Mucosa of descending colon (tissue), 3 donors: ENCODE results near the gene SMIM23. TPM values are rescaled to one million over a fixed set of nuclear protein-coding genes. Genes with fewer than 3 reads are reported as not detected.

Source experiments
- ATAC-seq: fragments of 200-7000 bp; cut with Tn5 transposase; one replicate; pipeline ENCODE4 v1.9.1; 2020; ENCODE audit warnings: mild to moderate bottlenecking, moderate library complexity
- DNase-seq, 3 donors: peaks; one replicate each; pipeline ENCODE4 v3.0.0-alpha.2; 2020
- H3K36me3 ChIP-seq: fragments of 200-600 bp; one replicate; pipeline ENCODE4 v1.8.0; 2021; ENCODE audit warnings: low read depth, mild to moderate bottlenecking
- H3K4me1 ChIP-seq: fragments of 200-600 bp; one replicate; pipeline ENCODE4 v1.8.0; 2021; ENCODE audit warnings: low read depth, mild to moderate bottlenecking
- H3K4me3 ChIP-seq: fragments of 200-600 bp; one replicate; pipeline ENCODE4 v1.8.0; 2021; ENCODE audit warnings: mild to moderate bottlenecking
- H3K9me3 ChIP-seq: fragments of 200-600 bp; one replicate; pipeline ENCODE4 v1.8.0; 2021; ENCODE audit warnings: mild to moderate bottlenecking
- CTCF ChIP-seq: fragments of 200-600 bp; IDR thresholded peaks from one replicate; pipeline ENCODE4 v1.8.0; 2022; ENCODE audit warnings: antibody characterized with exemption, mild to moderate bottlenecking
- intact Hi-C, 2 donors: fragments of 100-400 bp; cut with DNase I in 1 of 2; cut with micrococcal nuclease in 1 of 2; formaldehyde crosslinking; loops; one replicate each; pipeline versions ENCODE4 v1.11.0 to v1.11.1; 2022; cut with DNase I, micrococcal nuclease
- total RNA-seq, 3 donors: library from RNA; stranded (reverse); fragmentation: NEBNext Ultra II Directional in 2 of 3; extraction: Animal tissue kit (Norgen Biotek cat#: 25700) in 2 of 3; gene quantifications; one replicate each; pipeline versions ENCODE4 v1.2.1 to v1.2.4, GENCODE V29; 2021 to 2023
- donor health status: DM: no; HTN: no; CAD: no; lungs with moderate emphysema.
- donor health status: DM: no; HTN: no; CAD: no.
- donor health status: DM: no; HTN: yes; CAD: no.

SMIM23 gene
- total RNA-seq, 3 donors from 2014 or later, result not detected

DNA sequence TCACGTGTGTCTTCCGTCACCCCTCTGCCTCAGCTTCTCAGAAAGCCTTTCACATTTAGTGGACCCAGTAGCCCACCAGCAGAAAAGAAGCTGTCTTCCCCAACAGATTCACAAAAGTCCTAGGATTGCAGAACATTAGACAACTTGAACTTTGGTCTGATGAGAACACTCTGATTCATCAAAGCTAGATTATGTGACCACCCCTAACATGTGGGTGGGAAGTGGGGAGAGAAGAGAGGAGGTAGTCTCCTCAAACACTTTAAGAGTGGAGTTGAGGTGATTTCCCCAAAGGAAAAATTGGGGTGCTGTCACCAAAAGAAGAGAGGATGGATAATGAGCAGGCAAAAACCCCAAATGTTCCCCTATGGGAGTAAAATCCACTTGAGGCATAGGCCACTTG, 41.4 kb upstream of the SMIM23 start:
- intact Hi-C loops, result no loop called here
- Histone ChIP-seq H3K4me3 (no peak overlapping the region), H3K4me1 (no peaks in the 10 kb centered on the region), H3K36me3 (no peaks in the 10 kb centered on the region), H3K9me3 (no peaks in the 10 kb centered on the region)
- TF ChIP-seq CTCF, result no peak
- DNase-seq, result no peak
- no peak for ATAC-seq

DNA sequence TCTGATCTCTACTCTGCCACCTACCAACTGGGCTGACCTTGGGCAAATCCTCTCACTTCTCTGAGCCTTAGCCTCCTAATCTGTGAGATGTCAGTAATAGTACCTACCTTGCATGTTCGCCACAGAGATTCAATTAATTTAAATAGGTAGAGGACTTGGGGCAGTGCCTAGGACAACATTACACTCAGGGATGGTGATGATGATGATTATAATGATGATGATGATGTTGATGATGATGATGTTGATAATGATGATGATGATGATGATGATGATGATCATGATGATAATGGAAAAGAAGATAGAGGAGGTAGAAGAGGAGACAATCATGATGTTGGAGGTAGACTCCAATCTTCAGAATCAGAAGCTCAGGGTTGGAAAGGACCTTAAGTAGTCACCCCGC, 40.7 kb upstream of the SMIM23 start:
- no peak for TF ChIP-seq CTCF
- no peak for ATAC-seq
- intact Hi-C loops, result no loop called here

GRCh38 chr5:171745602-171746001, 40.0 kb upstream of the SMIM23 start:
- DNase-seq (no peak), ATAC-seq (no peak)
- intact Hi-C loops, result no loop called here

More for the DNA sequence above, 40.7 kb upstream of the SMIM23 start:
- DNase-seq, result no peak
- Histone ChIP-seq H3K4me1 (no peaks in the 10 kb centered on the region), H3K9me3 (no peaks in the 10 kb centered on the region), H3K36me3 (no peaks in the 10 kb centered on the region), H3K4me3 (no peak overlapping the region)

DNA sequence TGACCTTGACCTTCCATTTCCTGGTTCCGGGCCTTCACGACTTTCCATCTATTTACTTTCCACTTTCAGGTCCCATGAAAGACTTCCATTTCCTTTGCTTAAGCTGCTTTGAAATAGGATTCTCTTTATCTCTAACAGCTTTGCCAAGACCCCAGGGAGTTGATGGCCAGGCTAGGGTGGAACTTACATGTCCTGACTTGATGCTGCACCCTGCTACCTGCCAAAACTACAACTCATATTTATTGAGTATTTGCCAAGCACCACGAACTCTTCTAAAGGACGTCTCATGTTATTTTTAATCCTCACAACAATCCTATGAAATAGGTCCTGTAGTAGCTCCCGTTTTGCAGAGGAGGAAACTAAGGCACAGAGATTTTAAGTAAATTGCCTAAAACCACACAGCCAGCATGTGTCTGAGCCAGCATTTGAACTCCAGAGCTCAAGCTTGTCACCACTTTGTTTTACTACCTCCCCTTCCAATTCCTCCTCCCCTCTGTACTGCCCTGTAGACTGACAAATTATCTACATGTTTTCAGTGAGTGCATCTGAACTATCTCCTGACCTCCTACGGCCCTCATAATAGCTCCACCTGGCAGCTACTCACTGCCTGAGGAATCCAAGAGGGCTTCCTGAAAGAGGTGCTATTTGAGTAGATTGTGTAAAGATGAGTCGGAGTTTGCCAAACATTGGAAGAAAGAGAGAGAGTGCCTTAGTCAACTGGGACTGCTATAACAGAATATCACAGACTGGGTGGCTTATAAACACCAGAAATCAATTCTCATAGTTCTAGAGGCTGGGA, 38.4 kb upstream of the SMIM23 start:
- no peaks in the 10 kb centered on the region for H3K9me3 ChIP-seq
- H3K4me1 ChIP-seq, result no peaks in the 10 kb centered on the region
- no peak for TF ChIP-seq CTCF
- intact Hi-C loops, result no loop called here
- no peaks in the 10 kb centered on the region for H3K36me3 ChIP-seq
- ATAC-seq (no peak), DNase-seq (no peak)
- H3K4me3 ChIP-seq, result no peak overlapping the region

More at GRCh38 chr5:171745602-171746001, 40.0 kb upstream of the SMIM23 start:
- Histone ChIP-seq H3K36me3 (no peaks in the 10 kb centered on the region), H3K4me3 (no peak overlapping the region), H3K9me3 (no peaks in the 10 kb centered on the region), H3K4me1 (no peaks in the 10 kb centered on the region)
- no peak for TF ChIP-seq CTCF

DNA sequence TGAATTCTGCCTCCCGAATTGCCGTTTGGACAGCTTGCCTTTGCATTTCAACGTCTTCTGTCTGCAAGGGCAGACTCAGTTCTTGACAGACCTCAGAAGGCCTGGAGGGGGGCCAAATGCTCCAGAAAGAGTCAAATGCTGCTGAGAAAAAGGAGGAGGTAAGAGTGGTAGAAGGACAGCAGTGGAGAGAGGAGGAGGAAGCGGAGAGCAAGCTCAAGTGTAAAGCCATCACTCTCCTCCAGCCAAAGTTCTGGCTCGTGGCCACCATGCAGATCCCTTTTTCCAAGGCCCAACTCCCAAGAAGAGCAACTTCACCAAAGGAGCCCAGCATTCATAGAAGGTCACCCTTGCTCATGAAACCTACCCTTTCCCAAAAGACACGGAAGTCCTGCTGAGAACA, 36.9 kb upstream of the SMIM23 start:
- ATAC-seq (no peak), DNase-seq (no peak)
- intact Hi-C loops, result no loop called here
- Histone ChIP-seq H3K9me3 (no peaks in the 10 kb centered on the region), H3K4me1 (no peaks in the 10 kb centered on the region), H3K36me3 (no peaks in the 10 kb centered on the region), H3K4me3 (no peak overlapping the region)
- no peak for TF ChIP-seq CTCF
